H1 (cell line): Measurements from ENCODE around the gene EFCAB8. TPM values are rescaled to one million over a fixed set of nuclear protein-coding genes. Genes with fewer than 3 reads are reported as not detected.
A peak's percentile ranks its signal among the peaks of the same experiment; 100 is the strongest.

ENCODE experiments used
- CTCF ChIA-PET: fragments of 300-600 bp; sonication (Branson Sonifier 250); formaldehyde crosslinking; loops from one replicate; lab custom pipeline; 2021; ENCODE audit not compliant: partially characterized antibody; lab: Charles Lee
- POLR2A ChIA-PET: fragments of 300-600 bp; sonication (Branson Sonifier 250); formaldehyde crosslinking; loops from one replicate; lab custom pipeline; 2021; ENCODE audit warnings: inconsistent platforms; ENCODE audit not compliant: partially characterized antibody; lab: Charles Lee
- DNase-seq, 2 experiments: peaks; one replicate each; pipeline versions ENCODE4 v3.0.0 to v3.0.0-alpha.2; 2010 to 2022; ENCODE audit warnings: low spot score in 2 of 2, low read depth in 1 of 2, mixed read lengths in 1 of 2
- FAIRE-seq: peaks from 2 replicates; lab custom pipeline; 2011; peaks lifted over from hg19 to GRCh38; lab: Jason Lieb, UNC
- H2AFZ ChIP-seq: 2 replicates; pipeline ENCODE4 v1.8.1; 2012; ENCODE audit warnings: low read length, inconsistent platforms
- H2AK5ac ChIP-seq: 2 replicates; pipeline ENCODE4 v1.6.1; 2013; ENCODE audit warnings: low read depth, low read length
- H2BK120ac ChIP-seq: replicated peaks from 2 replicates; pipeline ENCODE3; 2013; ENCODE audit warnings: low read depth, low read length, inconsistent platforms
- H2BK12ac ChIP-seq: 2 replicates; pipeline ENCODE4 v1.6.1; 2013; ENCODE audit warnings: low read depth, low read length
- H2BK15ac ChIP-seq: 2 replicates; pipeline ENCODE4 v1.6.1; 2013; ENCODE audit warnings: low read length
- H2BK20ac ChIP-seq: 2 replicates; pipeline ENCODE4 v1.6.1; 2013; ENCODE audit warnings: low read length
- H2BK5ac ChIP-seq: 2 replicates; pipeline ENCODE4 v1.6.1; 2013; ENCODE audit warnings: low read depth, low read length
- H3K14ac ChIP-seq: 2 replicates; pipeline ENCODE4 v1.6.1; 2013; ENCODE audit warnings: inconsistent platforms; ENCODE audit not compliant: insufficient read length
- H3K18ac ChIP-seq: 2 replicates; pipeline ENCODE4 v1.6.1; 2013; ENCODE audit warnings: low read length; ENCODE audit errors: extremely low read depth
- H3K23ac ChIP-seq: 2 replicates; pipeline ENCODE4 v1.6.1; 2013; ENCODE audit warnings: inconsistent platforms; ENCODE audit not compliant: insufficient read length
- H3K23me2 ChIP-seq: 2 replicates; pipeline ENCODE4 v1.6.1; 2013; ENCODE audit warnings: low read depth, low read length
- H3K27ac ChIP-seq: 2 replicates; pipeline ENCODE4 v1.6.1; 2011; ENCODE audit warnings: low read depth, low read length, inconsistent platforms
- H3K27me3 ChIP-seq, 4 experiments: replicated peaks in 1 of 4; 1 replicate in 1 of 4; 2 replicates in 3 of 4; pipeline versions ENCODE4 v1.6.1 to v1.8.1; 2011 to 2013; ENCODE audit warnings: low read length in 3 of 4, mild to moderate bottlenecking in 3 of 4, inconsistent platforms in 2 of 4, mixed read lengths in 2 of 4, moderate library complexity in 1 of 4; ENCODE audit not compliant: control insufficient read depth in 3 of 4, insufficient read depth in 3 of 4; ENCODE audit errors: extremely low read depth in 1 of 4
- H3K36me3 ChIP-seq, 4 experiments: 2 replicates each; pipeline versions ENCODE4 v1.6.1 to v1.8.1; 2011 to 2013; ENCODE audit warnings: mild to moderate bottlenecking in 4 of 4, low read length in 3 of 4, moderate library complexity in 2 of 4, control low read depth in 1 of 4, inconsistent platforms in 1 of 4; ENCODE audit not compliant: insufficient read depth in 4 of 4, control insufficient read depth in 2 of 4
- H3K4ac ChIP-seq: replicated peaks from 2 replicates; pipeline ENCODE3; 2013; ENCODE audit warnings: low read length, low read depth, mixed read lengths, inconsistent platforms; ENCODE audit not compliant: insufficient read length
- H3K4me1 ChIP-seq, 4 experiments: replicated peaks in 1 of 4; 1 replicate in 1 of 4; 2 replicates in 3 of 4; pipeline versions ENCODE4 v1.6.1 to v1.8.1; 2011 to 2013; ENCODE audit warnings: low read length in 3 of 4, inconsistent platforms in 2 of 4, mixed read lengths in 1 of 4; ENCODE audit not compliant: insufficient read depth in 4 of 4, control insufficient read depth in 3 of 4
- H3K4me2 ChIP-seq, 2 experiments: 2 replicates each; pipeline versions ENCODE4 v1.6.1 to v1.8.1; 2011 to 2013; ENCODE audit warnings: low read depth in 2 of 2, low read length in 2 of 2, control low read depth in 1 of 2, inconsistent platforms in 1 of 2, mild to moderate bottlenecking in 1 of 2; ENCODE audit not compliant: insufficient read depth in 1 of 2
- H3K4me3 ChIP-seq, 4 experiments: fragments of 200-600, 300-600 bp in 1 of 4; sonication (generic), shearing (Covaris generic), sonication (Bioruptor Twin) in 1 of 4; 2 replicates each; pipeline versions ENCODE4 v1.5.1 to v1.8.1; 2011 to 2016; ENCODE audit warnings: low read length in 4 of 4, low read depth in 3 of 4, control low read depth in 2 of 4, inconsistent platforms in 2 of 4, mild to moderate bottlenecking in 2 of 4, mixed read lengths in 1 of 4, moderate library complexity in 1 of 4; ENCODE audit not compliant: insufficient read depth in 2 of 4; ENCODE audit errors: extremely low read depth in 1 of 4
- H3K56ac ChIP-seq: replicated peaks from 2 replicates; pipeline ENCODE3; 2013; ENCODE audit warnings: low read depth, mild to moderate bottlenecking, mixed read lengths, low read length, inconsistent platforms; ENCODE audit not compliant: insufficient read length
- H3K79me1 ChIP-seq: 2 replicates; pipeline ENCODE4 v1.6.1; 2013; ENCODE audit warnings: low read depth, low read length, control low read depth
- H3K79me2 ChIP-seq, 2 experiments: 2 replicates each; pipeline versions ENCODE4 v1.6.1 to v1.8.1; 2012 to 2013; ENCODE audit warnings: low read length in 2 of 2, mild to moderate bottlenecking in 2 of 2, inconsistent platforms in 1 of 2; ENCODE audit not compliant: insufficient read depth in 2 of 2, control insufficient read depth in 1 of 2
- H3K9ac ChIP-seq, 4 experiments: replicated peaks in 1 of 4; 1 replicate in 1 of 4; 2 replicates in 3 of 4; pipeline versions ENCODE4 v1.6.1 to v1.8.1; 2011 to 2013; ENCODE audit warnings: low read depth in 3 of 4, low read length in 3 of 4, control low read depth in 2 of 4, mild to moderate bottlenecking in 2 of 4, moderate library complexity in 2 of 4, inconsistent platforms in 1 of 4; ENCODE audit errors: extremely low read depth in 1 of 4
- H3K9me3 ChIP-seq, 2 experiments: 2 replicates each; pipeline versions ENCODE4 v1.6.1 to v1.8.1; 2012 to 2013; ENCODE audit warnings: mild to moderate bottlenecking in 2 of 2, moderate library complexity in 2 of 2, control low read depth in 1 of 2, inconsistent platforms in 1 of 2, low read depth in 1 of 2, low read length in 1 of 2, mixed read lengths in 1 of 2; ENCODE audit not compliant: insufficient read depth in 2 of 2
- H4K20me1 ChIP-seq, 2 experiments: replicated peaks in 1 of 2; 2 replicates each; pipeline versions ENCODE3 to v1.8.1; 2011 to 2013; ENCODE audit warnings: inconsistent platforms in 2 of 2, low read length in 2 of 2, mild to moderate bottlenecking in 1 of 2; ENCODE audit not compliant: insufficient read depth in 2 of 2, control insufficient read depth in 1 of 2
- H4K5ac ChIP-seq: 2 replicates; pipeline ENCODE4 v1.6.1; 2013; ENCODE audit warnings: low read length, low read depth, mixed read lengths, inconsistent platforms; ENCODE audit not compliant: insufficient read length
- H4K8ac ChIP-seq: 2 replicates; pipeline ENCODE4 v1.8.0; 2013; ENCODE audit warnings: mild to moderate bottlenecking, moderate library complexity, low read length, inconsistent platforms; ENCODE audit not compliant: insufficient read depth; ENCODE audit errors: extremely low read depth
- H4K91ac ChIP-seq: replicated peaks from 2 replicates; pipeline ENCODE3; 2013; ENCODE audit warnings: low read length, mixed read lengths, inconsistent platforms; ENCODE audit not compliant: insufficient read length
- ASH2L ChIP-seq: fragments of 200-600, 300-600 bp; sonication (generic); IDR thresholded peaks from one replicate; pipeline ENCODE4 v1.7.1; 2017; ENCODE audit warnings: low read length
- EZH2 ChIP-seq: fragments of 200-600 bp; sonication (generic); IDR thresholded peaks from 2 replicates; pipeline ENCODE4 v1.7.1; 2012; ENCODE audit warnings: low read depth, mild to moderate bottlenecking, moderate library complexity, low read length, inconsistent platforms; ENCODE audit not compliant: severe bottlenecking
- JUND ChIP-seq: IDR thresholded peaks from 2 replicates; pipeline ENCODE4 v1.6.1; 2011; ENCODE audit warnings: mild to moderate bottlenecking, improper control_type of control experiment, low read length
- MAFK ChIP-seq: IDR thresholded peaks from 2 replicates; pipeline ENCODE4 v1.6.1; 2012; ENCODE audit warnings: low read depth, mild to moderate bottlenecking, improper control_type of control experiment, low read length
- MAX ChIP-seq: IDR thresholded peaks from 2 replicates; pipeline ENCODE4 v1.6.1; 2012; ENCODE audit warnings: inconsistent platforms
- SIN3A ChIP-seq, 2 experiments: IDR thresholded peaks in 1 of 2; conservative IDR thresholded peaks in 1 of 2; 2 replicates each; pipeline ENCODE4 v1.6.1; 2011 to 2012; ENCODE audit warnings: low read length in 2 of 2, improper control_type of control experiment in 1 of 2, low read depth in 1 of 2, mild to moderate bottlenecking in 1 of 2
- TBP ChIP-seq: IDR thresholded peaks from 2 replicates; pipeline ENCODE4 v1.6.1; 2011; ENCODE audit warnings: low read depth, low read length, improper control_type of control experiment
- TCF12 ChIP-seq: IDR thresholded peaks from 2 replicates; pipeline ENCODE4 v1.6.1; 2011; ENCODE audit warnings: low read depth, mild to moderate bottlenecking, low read length
- WGBS, 2 experiments: shearing (Covaris generic) in 1 of 2; methylation state at CpG; one replicate each; pipeline versions ENCODE4 v1.1.6 to v1.1.7; 2013 to 2015; ENCODE audit warnings: low lambda C conversion rate in 2 of 2, mixed read lengths in 2 of 2, inconsistent platforms in 1 of 2, low coverage in 1 of 2, missing lambda C conversion rate in 1 of 2; ENCODE audit not compliant: insufficient replicate concordance in 2 of 2, insufficient coverage in 1 of 2, insufficient read length in 1 of 2; ENCODE audit errors: extremely low coverage in 1 of 2, missing lambda C conversion rate in 1 of 2; 5-methylcytosine and 5-hydroxymethylcytosine counted together
- polyA plus RNA-seq, 7 experiments: library from polyadenylated mRNA; depleted of rRNA in 3 of 7; stranded (reverse) in 5 of 7; unstranded in 2 of 7; fragments of >200 nt in 5 of 7; fragments of 200-250 nt in 2 of 7; gene quantifications; 1 replicate in 5 of 7; 2 replicates in 1 of 7; 4 replicates in 1 of 7; pipeline versions ENCODE4 v1.2.1 to v1.2.3, GENCODE V29; 2011 to 2013; ENCODE audit warnings: missing spikeins in 2 of 7, mixed read lengths in 2 of 7
- total RNA-seq: library from RNA; stranded (reverse); fragmentation: NEBNext Ultra II Directional; extraction: Animal tissue kit (Norgen Biotek cat#: 25700); gene quantifications from 2 replicates; pipeline ENCODE4 v1.2.1, GENCODE V29; 2021

The EFCAB8 gene
- total and polyA plus RNA-seq, 2 of the 8 experiments (the other 6 are each of a cell fraction or from before 2014, with no cell fraction given) = 0.06 to 0.20 TPM

- Histone ChIP-seq H3K36me3 (no peaks in the 10 kb centered on the region), H3K4me2 (no peak overlapping the region), H3K18ac (peak overlapping the region; percentile 53; the same call in 1 of the 2 replicates), H2BK20ac (peak overlapping the region; percentile 1; the same call in 1 of the 2 replicates), H3K56ac (no peak overlapping the region), H3K23ac (no peak overlapping the region), H2BK5ac (peak overlapping the region; percentile 26; the same call in 1 of the 2 replicates), H3K9ac (0 out of 7 replicates have a peak overlapping the region, but pooled peaks of 1 of the 4 experiments have one; percentile 40), H2BK15ac (peak overlapping the region; percentile 31; the same call in 1 of the 2 replicates), H2AK5ac (no peak overlapping the region), H4K20me1 (no peaks in the 10 kb centered on the region), H3K27me3 (0 out of 7 replicates have a peak, but pooled peaks cover 0 to 2% (median 0%) of the 10 kb centered on the region in 4 experiments), H4K91ac (peak overlapping the region; percentile 82), H4K8ac (no peak overlapping the region), H3K23me2 (no peaks in the 10 kb centered on the region), H4K5ac (no peak overlapping the region), H2AFZ (no peak overlapping the region), H3K14ac (no peak overlapping the region), H3K9me3 (peaks cover 4 to 16% of the 10 kb centered on the region in 2 experiments; a peak in 3 of 4 replicates), H2BK12ac (peak overlapping the region; percentile 86; the same call in 1 of the 2 replicates), H3K4me3 (no peak overlapping the region), H2BK120ac (no peak overlapping the region), H3K27ac (no peak overlapping the region), H3K4ac (peak overlapping the region; percentile 32), H3K79me1 (no peaks in the 10 kb centered on the region), H3K79me2 (no peaks in the 10 kb centered on the region), H3K4me1 (peaks cover 2 to 9% (median 7%) of the 10 kb centered on the region in 4 experiments; a peak in 6 of 7 replicates)
- POLR2A ChIA-PET = no interaction called here
- 93% methylated on average over 7 of the region's 7 CpGs; no CpG with 5 or more reads in 1 of the 2 experiments for WGBS, 2 experiments
- no peak for FAIRE-seq
- no peak for DNase-seq
- CTCF ChIA-PET = interaction anchor here (1.2 to 5.4 kb wide), 5 partner anchors 14 to 76 kb away, joined by 4 to 33 read pairs (median 5); partner anchors contain the start of gene SUN5
- TF ChIP-seq JUND = no peak
- TF ChIP-seq ASH2L = no peak
- no peak for TF ChIP-seq TCF12
- TF ChIP-seq EZH2 = no peak
- TF ChIP-seq TBP = no peak
- TF ChIP-seq MAFK = no peak
- no peak for TF ChIP-seq MAX
- TF ChIP-seq SIN3A (conservative IDR thresholded peaks at IDR 0.05 in 1 of 2, IDR thresholded peaks at IDR 0.05 in 1 of 2; ENCODE audit: low read depth in 1 of 2, low read length in 2 of 2) = no peak
Measured at GRCh38 chr20:32978009-32978335, 119.2 kb downstream of the EFCAB8 start.
